Measurements from ENCODE around the gene SLC29A3. TPM values are rescaled to one million over a fixed set of nuclear protein-coding genes. Genes with fewer than 3 reads are reported as not detected.

Gene SLC29A3
- total and polyA plus RNA-seq, 2 experiments from 2014 or later, result 10.3 to 12.3 TPM

DNA sequence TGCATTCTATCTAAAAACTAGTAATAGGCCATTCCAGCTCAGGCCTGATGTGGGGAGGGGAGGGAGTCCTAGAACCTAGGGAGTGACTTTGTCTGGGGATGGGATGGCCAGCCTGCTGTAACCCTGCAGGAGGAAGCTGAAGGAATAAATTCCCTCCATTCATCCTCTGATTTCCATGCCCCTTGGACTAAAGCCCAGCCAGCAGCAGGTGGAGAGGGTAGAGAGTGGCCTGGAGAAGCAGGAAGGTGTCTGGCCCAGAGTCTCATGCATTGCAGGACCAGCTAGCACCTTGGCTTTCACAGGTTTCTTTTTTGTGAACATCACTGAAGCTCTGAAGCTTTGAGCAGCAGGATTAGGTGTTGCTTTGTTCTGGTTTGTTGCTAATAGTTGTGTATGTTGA is 44.9 kb downstream of the SLC29A3 start:
- ATAC-seq, result no peak

More for the DNA sequence above, 44.9 kb downstream of the SLC29A3 start:
- 0 out of 2 replicates have a peak overlapping the region, but pooled peaks have one; percentile 29 for H3K27ac Mint-ChIP-seq
- Histone ChIP-seq H2AFZ (no peak overlapping the region), H3K4me1 (ENCODE audit: insufficient read depth) (no peaks in the 10 kb centered on the region), H3K36me3 (ENCODE audit: insufficient read depth) (no peaks in the 10 kb centered on the region), H4K20me1 (replicated peaks; ENCODE audit: insufficient read depth) (no peaks in the 10 kb centered on the region), H3K4me2 (no peak overlapping the region), H3K27ac (ENCODE audit: low read depth) (no peak overlapping the region), H3K79me2 (replicated peaks; ENCODE audit: insufficient read depth) (no peaks in the 10 kb centered on the region), H3K27me3 (ENCODE audit: insufficient read depth) (no peaks in the 10 kb centered on the region), H3K4me3 (no peak overlapping the region), H3K9me2 (ENCODE audit: insufficient read depth) (no peaks in the 10 kb centered on the region), H3F3A (replicated peaks; ENCODE audit: low read depth) (no peaks in the 10 kb centered on the region)
- DNase-seq (ENCODE audit: low spot score), result no peak
- peaks cover 4% of the 10 kb centered on the region for H3K27me3 Mint-ChIP-seq (ENCODE audit: insufficient read depth, low read depth, poor library complexity)
- H3K9me3 Mint-ChIP-seq, result no peaks in the 10 kb centered on the region; the same call in 2 of the 3 replicates
- no peak for TF ChIP-seq EZH2 (IDR thresholded peaks at IDR 0.05; ENCODE audit: low read depth, unreplicated experiment)
- TF ChIP-seq STAT1 (IDR thresholded peaks at IDR 0.05; ENCODE audit: unreplicated experiment), result no peak
- TF ChIP-seq ZNF114 (CRISPR knock-in tag; IDR thresholded peaks at IDR 0.05), result no peak
- TF ChIP-seq EZH2phosphoT487 (IDR thresholded peaks at IDR 0.05; ENCODE audit: unreplicated experiment), result no peak
- TF ChIP-seq JUNB (IDR thresholded peaks at IDR 0.05; ENCODE audit: unreplicated experiment), result no peak
- TF ChIP-seq, protein P1, sequence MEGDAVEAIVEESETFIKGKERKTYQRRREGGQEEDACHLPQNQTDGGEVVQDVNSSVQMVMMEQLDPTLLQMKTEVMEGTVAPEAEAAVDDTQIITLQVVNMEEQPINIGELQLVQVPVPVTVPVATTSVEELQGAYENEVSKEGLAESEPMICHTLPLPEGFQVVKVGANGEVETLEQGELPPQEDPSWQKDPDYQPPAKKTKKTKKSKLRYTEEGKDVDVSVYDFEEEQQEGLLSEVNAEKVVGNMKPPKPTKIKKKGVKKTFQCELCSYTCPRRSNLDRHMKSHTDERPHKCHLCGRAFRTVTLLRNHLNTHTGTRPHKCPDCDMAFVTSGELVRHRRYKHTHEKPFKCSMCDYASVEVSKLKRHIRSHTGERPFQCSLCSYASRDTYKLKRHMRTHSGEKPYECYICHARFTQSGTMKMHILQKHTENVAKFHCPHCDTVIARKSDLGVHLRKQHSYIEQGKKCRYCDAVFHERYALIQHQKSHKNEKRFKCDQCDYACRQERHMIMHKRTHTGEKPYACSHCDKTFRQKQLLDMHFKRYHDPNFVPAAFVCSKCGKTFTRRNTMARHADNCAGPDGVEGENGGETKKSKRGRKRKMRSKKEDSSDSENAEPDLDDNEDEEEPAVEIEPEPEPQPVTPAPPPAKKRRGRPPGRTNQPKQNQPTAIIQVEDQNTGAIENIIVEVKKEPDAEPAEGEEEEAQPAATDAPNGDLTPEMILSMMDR (conservative IDR thresholded peaks at IDR 0.05; ENCODE audit: low read depth in 2 of 2), result no peak
- TF ChIP-seq, protein P2, sequence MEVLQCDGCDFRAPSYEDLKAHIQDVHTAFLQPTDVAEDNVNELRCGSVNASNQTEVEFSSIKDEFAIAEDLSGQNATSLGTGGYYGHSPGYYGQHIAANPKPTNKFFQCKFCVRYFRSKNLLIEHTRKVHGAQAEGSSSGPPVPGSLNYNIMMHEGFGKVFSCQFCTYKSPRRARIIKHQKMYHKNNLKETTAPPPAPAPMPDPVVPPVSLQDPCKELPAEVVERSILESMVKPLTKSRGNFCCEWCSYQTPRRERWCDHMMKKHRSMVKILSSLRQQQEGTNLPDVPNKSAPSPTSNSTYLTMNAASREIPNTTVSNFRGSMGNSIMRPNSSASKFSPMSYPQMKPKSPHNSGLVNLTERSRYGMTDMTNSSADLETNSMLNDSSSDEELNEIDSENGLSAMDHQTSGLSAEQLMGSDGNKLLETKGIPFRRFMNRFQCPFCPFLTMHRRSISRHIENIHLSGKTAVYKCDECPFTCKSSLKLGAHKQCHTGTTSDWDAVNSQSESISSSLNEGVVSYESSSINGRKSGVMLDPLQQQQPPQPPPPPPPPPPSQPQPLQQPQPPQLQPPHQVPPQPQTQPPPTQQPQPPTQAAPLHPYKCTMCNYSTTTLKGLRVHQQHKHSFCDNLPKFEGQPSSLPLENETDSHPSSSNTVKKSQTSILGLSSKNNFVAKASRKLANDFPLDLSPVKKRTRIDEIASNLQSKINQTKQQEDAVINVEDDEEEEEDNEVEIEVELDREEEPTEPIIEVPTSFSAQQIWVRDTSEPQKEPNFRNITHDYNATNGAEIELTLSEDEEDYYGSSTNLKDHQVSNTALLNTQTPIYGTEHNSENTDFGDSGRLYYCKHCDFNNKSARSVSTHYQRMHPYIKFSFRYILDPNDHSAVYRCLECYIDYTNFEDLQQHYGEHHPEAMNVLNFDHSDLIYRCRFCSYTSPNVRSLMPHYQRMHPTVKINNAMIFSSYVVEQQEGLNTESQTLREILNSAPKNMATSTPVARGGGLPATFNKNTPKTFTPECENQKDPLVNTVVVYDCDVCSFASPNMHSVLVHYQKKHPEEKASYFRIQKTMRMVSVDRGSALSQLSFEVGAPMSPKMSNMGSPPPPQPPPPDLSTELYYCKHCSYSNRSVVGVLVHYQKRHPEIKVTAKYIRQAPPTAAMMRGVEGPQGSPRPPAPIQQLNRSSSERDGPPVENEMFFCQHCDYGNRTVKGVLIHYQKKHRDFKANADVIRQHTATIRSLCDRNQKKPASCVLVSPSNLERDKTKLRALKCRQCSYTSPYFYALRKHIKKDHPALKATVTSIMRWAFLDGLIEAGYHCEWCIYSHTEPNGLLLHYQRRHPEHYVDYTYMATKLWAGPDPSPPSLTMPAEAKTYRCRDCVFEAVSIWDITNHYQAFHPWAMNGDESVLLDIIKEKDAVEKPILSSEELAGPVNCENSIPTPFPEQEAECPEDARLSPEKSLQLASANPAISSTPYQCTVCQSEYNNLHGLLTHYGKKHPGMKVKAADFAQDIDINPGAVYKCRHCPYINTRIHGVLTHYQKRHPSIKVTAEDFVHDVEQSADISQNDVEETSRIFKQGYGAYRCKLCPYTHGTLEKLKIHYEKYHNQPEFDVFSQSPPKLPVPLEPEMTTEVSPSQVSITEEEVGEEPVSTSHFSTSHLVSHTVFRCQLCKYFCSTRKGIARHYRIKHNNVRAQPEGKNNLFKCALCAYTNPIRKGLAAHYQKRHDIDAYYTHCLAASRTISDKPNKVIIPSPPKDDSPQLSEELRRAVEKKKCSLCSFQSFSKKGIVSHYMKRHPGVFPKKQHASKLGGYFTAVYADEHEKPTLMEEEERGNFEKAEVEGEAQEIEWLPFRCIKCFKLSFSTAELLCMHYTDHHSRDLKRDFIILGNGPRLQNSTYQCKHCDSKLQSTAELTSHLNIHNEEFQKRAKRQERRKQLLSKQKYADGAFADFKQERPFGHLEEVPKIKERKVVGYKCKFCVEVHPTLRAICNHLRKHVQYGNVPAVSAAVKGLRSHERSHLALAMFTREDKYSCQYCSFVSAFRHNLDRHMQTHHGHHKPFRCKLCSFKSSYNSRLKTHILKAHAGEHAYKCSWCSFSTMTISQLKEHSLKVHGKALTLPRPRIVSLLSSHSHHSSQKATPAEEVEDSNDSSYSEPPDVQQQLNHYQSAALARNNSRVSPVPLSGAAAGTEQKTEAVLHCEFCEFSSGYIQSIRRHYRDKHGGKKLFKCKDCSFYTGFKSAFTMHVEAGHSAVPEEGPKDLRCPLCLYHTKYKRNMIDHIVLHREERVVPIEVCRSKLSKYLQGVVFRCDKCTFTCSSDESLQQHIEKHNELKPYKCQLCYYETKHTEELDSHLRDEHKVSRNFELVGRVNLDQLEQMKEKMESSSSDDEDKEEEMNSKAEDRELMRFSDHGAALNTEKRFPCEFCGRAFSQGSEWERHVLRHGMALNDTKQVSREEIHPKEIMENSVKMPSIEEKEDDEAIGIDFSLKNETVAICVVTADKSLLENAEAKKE (CRISPR knock-in tag; IDR thresholded peaks at IDR 0.05), result no peak
- TF ChIP-seq NANOG (IDR thresholded peaks at IDR 0.05; ENCODE audit: borderline replicate concordance), result no peak
- no peak for TF ChIP-seq ZNF331 (CRISPR knock-in tag; IDR thresholded peaks at IDR 0.05; ENCODE audit: low read depth)
- TF ChIP-seq, protein P3, sequence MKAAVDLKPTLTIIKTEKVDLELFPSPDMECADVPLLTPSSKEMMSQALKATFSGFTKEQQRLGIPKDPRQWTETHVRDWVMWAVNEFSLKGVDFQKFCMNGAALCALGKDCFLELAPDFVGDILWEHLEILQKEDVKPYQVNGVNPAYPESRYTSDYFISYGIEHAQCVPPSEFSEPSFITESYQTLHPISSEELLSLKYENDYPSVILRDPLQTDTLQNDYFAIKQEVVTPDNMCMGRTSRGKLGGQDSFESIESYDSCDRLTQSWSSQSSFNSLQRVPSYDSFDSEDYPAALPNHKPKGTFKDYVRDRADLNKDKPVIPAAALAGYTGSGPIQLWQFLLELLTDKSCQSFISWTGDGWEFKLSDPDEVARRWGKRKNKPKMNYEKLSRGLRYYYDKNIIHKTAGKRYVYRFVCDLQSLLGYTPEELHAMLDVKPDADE (IDR thresholded peaks at IDR 0.05), result no peak
- no peak overlapping the region for H3K4me3 Mint-ChIP-seq
- H3K4me1 Mint-ChIP-seq, result peaks cover 10% of the 10 kb centered on the region
- peaks cover 6% of the 10 kb centered on the region; the same call in 2 of the 3 replicates for H3K36me3 Mint-ChIP-seq (ENCODE audit: low read depth)

All from GM23338 (cell line).